Right lobe of liver (tissue), 4 donors: Measurements from ENCODE around the gene DLG2.

Experiments
- POLR2A ChIP-seq: fragments of 450-650 bp; IDR thresholded peaks from one replicate; pipeline ENCODE4 v1.6.1; 2017; ENCODE audit warnings: antibody characterized with exemption, mild to moderate bottlenecking
- TF ChIP-seq, protein P1 (sequence below), 4 donors: fragments of 200-600 bp in 3 of 4; fragments of 450-650 bp in 1 of 4; IDR thresholded peaks; one replicate each; pipeline versions ENCODE4 v1.5.1 to v1.8.0; 2016 to 2022; ENCODE audit warnings: antibody characterized with exemption in 4 of 4, mild to moderate bottlenecking in 2 of 4
- donor health status: DM: no; HTN: no; CAD: no.
- donor health status: DM: no; HTN: no; CAD: no.
- donor health status: DM: no; HTN: yes; CAD: no.

- TF ChIP-seq, protein P1, sequence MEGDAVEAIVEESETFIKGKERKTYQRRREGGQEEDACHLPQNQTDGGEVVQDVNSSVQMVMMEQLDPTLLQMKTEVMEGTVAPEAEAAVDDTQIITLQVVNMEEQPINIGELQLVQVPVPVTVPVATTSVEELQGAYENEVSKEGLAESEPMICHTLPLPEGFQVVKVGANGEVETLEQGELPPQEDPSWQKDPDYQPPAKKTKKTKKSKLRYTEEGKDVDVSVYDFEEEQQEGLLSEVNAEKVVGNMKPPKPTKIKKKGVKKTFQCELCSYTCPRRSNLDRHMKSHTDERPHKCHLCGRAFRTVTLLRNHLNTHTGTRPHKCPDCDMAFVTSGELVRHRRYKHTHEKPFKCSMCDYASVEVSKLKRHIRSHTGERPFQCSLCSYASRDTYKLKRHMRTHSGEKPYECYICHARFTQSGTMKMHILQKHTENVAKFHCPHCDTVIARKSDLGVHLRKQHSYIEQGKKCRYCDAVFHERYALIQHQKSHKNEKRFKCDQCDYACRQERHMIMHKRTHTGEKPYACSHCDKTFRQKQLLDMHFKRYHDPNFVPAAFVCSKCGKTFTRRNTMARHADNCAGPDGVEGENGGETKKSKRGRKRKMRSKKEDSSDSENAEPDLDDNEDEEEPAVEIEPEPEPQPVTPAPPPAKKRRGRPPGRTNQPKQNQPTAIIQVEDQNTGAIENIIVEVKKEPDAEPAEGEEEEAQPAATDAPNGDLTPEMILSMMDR (IDR thresholded peaks at IDR 0.05), result no peak
- TF ChIP-seq POLR2A, result no peak
These were observed 887.1 kb downstream of the DLG2 start for GRCh38 chr11:84740050-84740449.
